Mesendoderm (in vitro differentiated cells): ENCODE data around the gene S100A6.

Experiments used
- DNase-seq: peaks from one replicate; pipeline ENCODE4 v3.0.0; 2013
- H2AK5ac ChIP-seq: 2 replicates; pipeline ENCODE4 v1.6.1; 2013; ENCODE audit warnings: low read length, inconsistent platforms
- H2BK120ac ChIP-seq: 2 replicates; pipeline ENCODE4 v1.6.1; 2013; ENCODE audit warnings: low read depth, mild to moderate bottlenecking, low read length, moderate library complexity, mixed read lengths
- H2BK15ac ChIP-seq: replicated peaks from 2 replicates; pipeline ENCODE4 v1.6.1; 2013; ENCODE audit warnings: low read depth, mild to moderate bottlenecking, moderate library complexity
- H2BK5ac ChIP-seq: 2 replicates; pipeline ENCODE4 v1.6.1; 2013; ENCODE audit warnings: low read length, inconsistent platforms
- H3K18ac ChIP-seq: 2 replicates; pipeline ENCODE4 v1.6.1; 2013; ENCODE audit warnings: mild to moderate bottlenecking, low read length, mixed read lengths
- H3K23ac ChIP-seq: one replicate; pipeline ENCODE4 v1.6.1; 2013; ENCODE audit warnings: low read length
- H3K27ac ChIP-seq: 2 replicates; pipeline ENCODE4 v1.5.1; 2013; ENCODE audit warnings: low read depth, mild to moderate bottlenecking, inconsistent platforms, low read length, moderate library complexity
- H3K27me3 ChIP-seq: 2 replicates; pipeline ENCODE4 v1.6.1; 2013; ENCODE audit warnings: low read length, control low read depth, mild to moderate bottlenecking, inconsistent platforms; ENCODE audit not compliant: insufficient read depth, poor library complexity
- H3K36me3 ChIP-seq: 2 replicates; pipeline ENCODE4 v1.6.1; 2013; ENCODE audit warnings: low read length, inconsistent platforms; ENCODE audit not compliant: control insufficient read depth, insufficient read depth
- H3K4ac ChIP-seq: one replicate; pipeline ENCODE4 v1.6.1; 2013; ENCODE audit warnings: low read depth, mild to moderate bottlenecking, low read length, moderate library complexity
- H3K4me1 ChIP-seq: 2 replicates; pipeline ENCODE4 v1.6.1; 2013; ENCODE audit warnings: low read depth, low read length, inconsistent platforms; ENCODE audit not compliant: control insufficient read depth
- H3K4me2 ChIP-seq: 2 replicates; pipeline ENCODE4 v1.6.1; 2013; ENCODE audit warnings: low read length
- H3K4me3 ChIP-seq: 2 replicates; pipeline ENCODE4 v1.5.1; 2013; ENCODE audit warnings: mild to moderate bottlenecking, low read length
- H3K56ac ChIP-seq: one replicate; pipeline ENCODE4 v1.6.1; 2013; ENCODE audit warnings: low read length
- H3K79me1 ChIP-seq: 2 replicates; pipeline ENCODE4 v1.6.1; 2013; ENCODE audit warnings: low read length, inconsistent platforms
- H3K79me2 ChIP-seq: 2 replicates; pipeline ENCODE4 v1.6.1; 2013; ENCODE audit warnings: mild to moderate bottlenecking, low read length; ENCODE audit not compliant: control insufficient read depth, insufficient read depth
- H3K9ac ChIP-seq: 2 replicates; pipeline ENCODE4 v1.6.1; 2013; ENCODE audit warnings: low read length, inconsistent platforms
- H4K5ac ChIP-seq: one replicate; pipeline ENCODE4 v1.6.1; 2013; ENCODE audit warnings: low read length
- H4K8ac ChIP-seq: one replicate; pipeline ENCODE4 v1.6.1; 2013; ENCODE audit warnings: low read depth, mild to moderate bottlenecking, control low read depth, low read length, moderate library complexity
- WGBS: extraction: QIAGEN DNeasy Blood & Tissue Kit; methylation state at CpG from one replicate; pipeline ENCODE4 v1.1.7; 2013; ENCODE audit warnings: low lambda C conversion rate, missing lambda C conversion rate; ENCODE audit not compliant: insufficient coverage; ENCODE audit errors: extremely low coverage; 5-methylcytosine and 5-hydroxymethylcytosine counted together

The S100A6 gene

DNA sequence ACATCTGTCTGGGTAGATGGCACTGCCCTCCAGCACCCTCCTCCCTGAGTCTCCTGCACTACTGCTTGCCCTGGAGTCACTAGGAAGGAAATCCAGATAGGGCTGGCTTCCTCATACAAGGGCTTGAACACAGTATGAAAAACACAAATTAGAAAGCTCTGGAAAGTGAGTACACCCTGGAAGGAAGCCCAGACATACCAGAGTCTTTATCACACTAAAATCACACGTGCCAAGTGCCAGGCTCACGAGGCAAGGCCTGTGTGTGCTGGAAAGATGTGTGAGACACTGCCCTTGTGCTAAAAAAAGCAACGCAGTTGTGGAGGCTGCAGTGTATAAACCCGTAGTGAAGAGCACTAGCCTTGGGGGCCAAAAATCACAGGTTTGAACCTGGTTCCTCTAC is 47.1 kb downstream of the S100A6 start:
- no peak for DNase-seq
- H2BK15ac ChIP-seq: no peak overlapping the region
- no CpG with 5 or more reads among the region's 4 CpGs for WGBS

DNA sequence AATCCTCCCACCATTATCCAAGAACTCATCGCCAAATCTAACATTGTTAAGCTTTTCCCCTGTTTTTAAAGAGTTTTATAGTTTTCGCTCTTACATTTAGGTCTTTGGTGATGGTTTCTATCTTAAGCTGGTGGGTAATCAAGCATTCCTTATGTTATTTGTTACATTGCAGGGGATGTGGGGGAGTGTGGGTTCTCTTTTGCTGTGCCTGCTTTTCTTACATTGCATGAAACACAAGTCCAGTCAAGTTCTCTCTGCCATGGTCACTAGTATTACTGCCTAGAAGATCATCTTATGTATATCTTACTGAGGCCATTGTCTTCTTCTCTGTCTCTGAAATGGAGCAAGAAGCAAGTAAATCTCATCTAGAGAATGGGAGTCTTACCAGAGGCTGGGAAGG is 48.1 kb downstream of the S100A6 start:
- Histone ChIP-seq H3K27ac (no peak overlapping the region), H3K79me1 (no peaks in the 10 kb centered on the region), H4K5ac (no peak overlapping the region), H2BK5ac (no peak overlapping the region), H3K4ac (no peak overlapping the region), H3K23ac (no peak overlapping the region), H3K4me1 (no peaks in the 10 kb centered on the region), H2BK15ac (no peak overlapping the region), H3K79me2 (no peaks in the 10 kb centered on the region), H3K27me3 (no peaks in the 10 kb centered on the region), H2AK5ac (no peak overlapping the region), H3K4me2 (no peak overlapping the region), H3K4me3 (no peak overlapping the region), H3K18ac (no peak overlapping the region), H2BK120ac (no peak overlapping the region), H3K56ac (no peak overlapping the region), H3K9ac (no peak overlapping the region), H3K36me3 (no peaks in the 10 kb centered on the region), H4K8ac (no peak overlapping the region)
- WGBS: no CpG with 5 or more reads among the region's 2 CpGs
- DNase-seq: no peak

More for the DNA sequence above, 47.1 kb downstream of the S100A6 start:
- Histone ChIP-seq H3K4me2 (no peak overlapping the region), H2AK5ac (no peak overlapping the region), H3K27me3 (no peaks in the 10 kb centered on the region), H3K36me3 (no peaks in the 10 kb centered on the region), H3K27ac (no peak overlapping the region), H3K9ac (no peak overlapping the region), H3K79me2 (no peaks in the 10 kb centered on the region), H2BK5ac (no peak overlapping the region), H3K18ac (no peak overlapping the region), H4K5ac (no peak overlapping the region), H4K8ac (no peak overlapping the region), H3K23ac (no peak overlapping the region), H3K79me1 (no peaks in the 10 kb centered on the region), H3K4ac (no peak overlapping the region), H3K4me1 (no peaks in the 10 kb centered on the region), H3K56ac (no peak overlapping the region), H2BK120ac (no peak overlapping the region), H3K4me3 (no peak overlapping the region)

DNA sequence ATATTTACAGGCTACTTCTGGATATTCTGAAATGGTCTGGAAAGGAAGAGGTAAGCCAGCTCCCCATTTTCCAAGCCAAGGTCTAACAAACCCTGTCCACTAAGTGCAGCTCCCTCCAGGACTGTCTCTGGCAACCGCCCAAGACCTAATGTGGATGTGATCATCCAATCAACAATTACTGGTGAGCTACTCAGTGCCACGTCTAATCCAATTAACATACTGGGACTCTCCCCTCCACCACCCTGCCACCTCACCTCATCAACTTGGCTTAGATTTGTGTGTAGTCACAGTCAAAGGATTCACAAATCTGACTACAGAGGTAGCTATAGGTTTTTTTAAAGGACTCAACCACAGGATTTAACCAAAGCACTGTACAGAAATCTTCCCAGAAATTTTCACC is 49.9 kb downstream of the S100A6 start:
- Histone ChIP-seq H3K9ac (no peak overlapping the region), H3K4me2 (no peak overlapping the region), H4K8ac (no peak overlapping the region), H2AK5ac (no peak overlapping the region), H3K56ac (no peak overlapping the region), H3K36me3 (no peaks in the 10 kb centered on the region), H3K4me3 (no peak overlapping the region), H2BK15ac (no peak overlapping the region), H3K18ac (no peak overlapping the region), H3K27ac (no peak overlapping the region), H3K23ac (no peak overlapping the region), H2BK5ac (no peak overlapping the region), H3K4me1 (no peaks in the 10 kb centered on the region), H3K79me1 (no peaks in the 10 kb centered on the region), H3K4ac (no peak overlapping the region), H4K5ac (no peak overlapping the region), H3K27me3 (no peaks in the 10 kb centered on the region), H2BK120ac (no peak overlapping the region), H3K79me2 (no peaks in the 10 kb centered on the region)
- peak; percentile 42 for DNase-seq
- WGBS: no CpG with 5 or more reads among the region's 2 CpGs
